Measurements from ENCODE around the gene CACNA1S. TPM values are rescaled to one million over a fixed set of nuclear protein-coding genes. Genes with fewer than 3 reads are reported as not detected.

CACNA1S gene
- total RNA-seq, 1 experiment from 2014 or later: not detected

- no peaks in the 10 kb centered on the region for H3K27me3 ChIP-seq (replicated peaks; ENCODE audit: insufficient read depth, low read depth, low read length, poor library complexity)
- ChIA-PET POLR2A (ENCODE audit: low non-redundant PET) (no interaction called here), CTCF (no interaction called here)
- no peak for DNase-seq (ENCODE audit: low spot score)
- H3K4me1 ChIP-seq (ENCODE audit: insufficient read depth, low read length, poor library complexity, severe bottlenecking): no peaks in the 10 kb centered on the region
- no peaks in the 10 kb centered on the region for H3K36me3 ChIP-seq (ENCODE audit: insufficient read depth, low read length, poor library complexity, severe bottlenecking)
- intact Hi-C loops (cut with micrococcal nuclease; ENCODE audit: unreplicated experiment): no loop called here
- H3K9me3 ChIP-seq (ENCODE audit: low read depth, low read length, poor library complexity, severe bottlenecking): no peaks in the 10 kb centered on the region
- H3K27ac ChIP-seq (ENCODE audit: low read depth, low read length, poor library complexity, severe bottlenecking): no peak overlapping the region
- TF ChIP-seq CTCF (conservative IDR thresholded peaks at IDR 0.05; ENCODE audit: low read depth, low read length) (no peak), EZH2 (IDR thresholded peaks at IDR 0.05; ENCODE audit: borderline replicate concordance, low read depth, low read length, poor library complexity, severe bottlenecking) (no peak)
- no peak overlapping the region for H3K4me3 ChIP-seq (ENCODE audit: low read depth, low read length, poor library complexity, severe bottlenecking)
- BruUV-seq (replicated peaks): no TSS peak
Observed at GRCh38 chr1:201095581-201095980, 16.6 kb downstream of the CACNA1S start.

- no peak for TF ChIP-seq CTCF (conservative IDR thresholded peaks at IDR 0.05; ENCODE audit: low read depth, low read length)
- TF ChIP-seq EZH2 (IDR thresholded peaks at IDR 0.05; ENCODE audit: borderline replicate concordance, low read depth, low read length, poor library complexity, severe bottlenecking): no peak
- Histone ChIP-seq H3K27me3 (replicated peaks; ENCODE audit: insufficient read depth, low read depth, low read length, poor library complexity) (no peaks in the 10 kb centered on the region), H3K4me1 (ENCODE audit: insufficient read depth, low read length, poor library complexity, severe bottlenecking) (no peaks in the 10 kb centered on the region), H3K36me3 (ENCODE audit: insufficient read depth, low read length, poor library complexity, severe bottlenecking) (no peaks in the 10 kb centered on the region), H3K27ac (ENCODE audit: low read depth, low read length, poor library complexity, severe bottlenecking) (no peak overlapping the region), H3K4me3 (ENCODE audit: low read depth, low read length, poor library complexity, severe bottlenecking) (no peak overlapping the region), H3K9me3 (ENCODE audit: low read depth, low read length, poor library complexity, severe bottlenecking) (no peaks in the 10 kb centered on the region)
- intact Hi-C loops (cut with micrococcal nuclease; ENCODE audit: unreplicated experiment): no loop called here
- ChIA-PET POLR2A (ENCODE audit: low non-redundant PET) (no interaction called here), CTCF (no interaction called here)
- DNase-seq (ENCODE audit: low spot score): no peak
- BruUV-seq (replicated peaks): no TSS peak
Observed at GRCh38 chr1:201094832-201095231, 17.4 kb downstream of the CACNA1S start.

GRCh38 chr1:201093962-201094361 lies 18.3 kb downstream of the CACNA1S start:
- intact Hi-C loops (cut with micrococcal nuclease; ENCODE audit: unreplicated experiment): no loop called here
- no peak for TF ChIP-seq CTCF (conservative IDR thresholded peaks at IDR 0.05; ENCODE audit: low read depth, low read length)
- no peak for TF ChIP-seq EZH2 (IDR thresholded peaks at IDR 0.05; ENCODE audit: borderline replicate concordance, low read depth, low read length, poor library complexity, severe bottlenecking)

More at GRCh38 chr1:201093962-201094361, 18.3 kb downstream of the CACNA1S start:
- ChIA-PET CTCF (no interaction called here), POLR2A (ENCODE audit: low non-redundant PET) (no interaction called here)
- no TSS peak for BruUV-seq (replicated peaks)
- Histone ChIP-seq H3K9me3 (ENCODE audit: low read depth, low read length, poor library complexity, severe bottlenecking) (no peaks in the 10 kb centered on the region), H3K27ac (ENCODE audit: low read depth, low read length, poor library complexity, severe bottlenecking) (no peak overlapping the region), H3K4me1 (ENCODE audit: insufficient read depth, low read length, poor library complexity, severe bottlenecking) (no peaks in the 10 kb centered on the region), H3K4me3 (ENCODE audit: low read depth, low read length, poor library complexity, severe bottlenecking) (no peak overlapping the region), H3K27me3 (replicated peaks; ENCODE audit: insufficient read depth, low read depth, low read length, poor library complexity) (no peaks in the 10 kb centered on the region), H3K36me3 (ENCODE audit: insufficient read depth, low read length, poor library complexity, severe bottlenecking) (no peaks in the 10 kb centered on the region)
- DNase-seq (ENCODE audit: low spot score): no peak

All from A673 (cell line).